Calu3 (cell line): Measurements from ENCODE around the gene STAP2. TPM values are rescaled to one million over a fixed set of nuclear protein-coding genes. Genes with fewer than 3 reads are reported as not detected.

ENCODE experiments used
- BruUV-seq: library from RNA; stranded (reverse); fragments of 400-500 nt; replicated peaks from 2 replicates; lab custom pipeline; 2021; lab: Mats Ljungman, UMichigan
- CTCF ChIA-PET: fragments of 300-600 bp; sonication (Branson Sonifier 250); formaldehyde crosslinking; loops from one replicate; lab custom pipeline; 2022; ENCODE audit warnings: antibody characterized with exemption; lab: Charles Lee
- DNase-seq: peaks from one replicate; pipeline ENCODE4 v3.0.0; 2022
- H3K27ac Mint-ChIP-seq: one replicate; pipeline ENCODE4 v1.8.0; 2022; ENCODE audit warnings: mixed read lengths; ENCODE audit not compliant: unreplicated experiment
- H3K27me3 Mint-ChIP-seq: one replicate; pipeline ENCODE4 v1.8.0; 2022; ENCODE audit warnings: mixed read lengths; ENCODE audit not compliant: unreplicated experiment
- H3K36me3 Mint-ChIP-seq: one replicate; pipeline ENCODE4 v1.8.0; 2022; ENCODE audit warnings: mild to moderate bottlenecking, moderate library complexity, mixed read lengths; ENCODE audit not compliant: insufficient read depth, unreplicated experiment
- H3K4me1 Mint-ChIP-seq: one replicate; pipeline ENCODE4 v1.8.0; 2022; ENCODE audit warnings: mild to moderate bottlenecking, low read depth, mixed read lengths; ENCODE audit not compliant: unreplicated experiment
- H3K4me3 Mint-ChIP-seq: one replicate; pipeline ENCODE4 v1.8.0; 2022; ENCODE audit warnings: mild to moderate bottlenecking, low read depth, moderate library complexity, mixed read lengths; ENCODE audit not compliant: unreplicated experiment
- H3K9me3 Mint-ChIP-seq: one replicate; pipeline ENCODE4 v1.8.0; 2022; ENCODE audit warnings: low read depth, mixed read lengths; ENCODE audit not compliant: unreplicated experiment
- CTCF ChIP-seq: fragments of 200-600 bp; IDR thresholded peaks from one replicate; pipeline ENCODE4 v1.8.0; 2022; ENCODE audit warnings: antibody characterized with exemption; ENCODE audit not compliant: unreplicated experiment
- intact Hi-C: fragments of 100-400 bp; cut with micrococcal nuclease; formaldehyde crosslinking; loops from one replicate; pipeline ENCODE4 v1.10.0; 2022; ENCODE audit not compliant: unreplicated experiment
- total RNA-seq: library from RNA; stranded (reverse); gene quantifications from 2 replicates; pipeline ENCODE4 v1.2.3, GENCODE V29; 2022

Gene STAP2
- total RNA-seq, 1 experiment from 2014 or later, result 28.7 TPM

GRCh38 chr19:4324228-4324627 lies 14.4 kb downstream of the STAP2 start:
- CTCF ChIA-PET, result no interaction called here
- DNase-seq, result no peak
- no TSS peak for BruUV-seq
- Mint-ChIP-seq H3K9me3 (peaks cover 7% of the 10 kb centered on the region), H3K27ac (no peak overlapping the region), H3K36me3 (peaks cover 4% of the 10 kb centered on the region), H3K4me3 (no peak overlapping the region), H3K4me1 (no peaks in the 10 kb centered on the region), H3K27me3 (peaks cover 15% of the 10 kb centered on the region)
- TF ChIP-seq CTCF, result no peak
- intact Hi-C loops, result no loop called here

GRCh38 chr19:4323692-4324091 lies 14.9 kb downstream of the STAP2 start:
- peaks cover 4% of the 10 kb centered on the region for H3K36me3 Mint-ChIP-seq
- TF ChIP-seq CTCF, result no peak
- no peak overlapping the region for H3K27ac Mint-ChIP-seq
- no peak for DNase-seq
- peaks cover 7% of the 10 kb centered on the region for H3K9me3 Mint-ChIP-seq
- no TSS peak for BruUV-seq
- intact Hi-C loops, result no loop called here
- CTCF ChIA-PET, result no interaction called here
- peaks cover 20% of the 10 kb centered on the region for H3K27me3 Mint-ChIP-seq
- no peaks in the 10 kb centered on the region for H3K4me1 Mint-ChIP-seq
- H3K4me3 Mint-ChIP-seq, result no peak overlapping the region

GRCh38 chr19:4322942-4323665 lies 15.5 kb downstream of the STAP2 start:
- BruUV-seq, result no TSS peak
- Mint-ChIP-seq H3K9me3 (peaks cover 7% of the 10 kb centered on the region), H3K36me3 (peaks cover 4% of the 10 kb centered on the region), H3K27ac (no peak overlapping the region), H3K4me3 (no peak overlapping the region), H3K4me1 (no peaks in the 10 kb centered on the region), H3K27me3 (peaks cover 26% of the 10 kb centered on the region)
- intact Hi-C loops, result no loop called here
- CTCF ChIA-PET, result no interaction called here
- TF ChIP-seq CTCF, result no peak
- DNase-seq, result no peak

- CTCF ChIA-PET, result interaction anchor here (1.0 kb wide), 1 partner anchor 32 kb away, joined by 9 read pairs; no protein-coding TSS in a partner anchor
- TF ChIP-seq CTCF, result no peak
- DNase-seq, result no peak
- Mint-ChIP-seq H3K4me3 (no peak overlapping the region), H3K4me1 (no peaks in the 10 kb centered on the region), H3K27ac (no peak overlapping the region), H3K36me3 (peaks cover 3% of the 10 kb centered on the region), H3K27me3 (peaks cover 32% of the 10 kb centered on the region), H3K9me3 (peaks cover 7% of the 10 kb centered on the region)
- intact Hi-C loops, result no loop called here
- no TSS peak for BruUV-seq
Measured at GRCh38 chr19:4320419-4320818, 18.2 kb downstream of the STAP2 start.
